GM19238 (cell line): Measurements from ENCODE around the gene DNAAF8.

Experiments
- DNase-seq: peaks from one replicate; pipeline ENCODE4 v3.0.0; 2011; ENCODE audit warnings: low spot score; ENCODE audit not compliant: insufficient read length

The DNAAF8 gene

DNA sequence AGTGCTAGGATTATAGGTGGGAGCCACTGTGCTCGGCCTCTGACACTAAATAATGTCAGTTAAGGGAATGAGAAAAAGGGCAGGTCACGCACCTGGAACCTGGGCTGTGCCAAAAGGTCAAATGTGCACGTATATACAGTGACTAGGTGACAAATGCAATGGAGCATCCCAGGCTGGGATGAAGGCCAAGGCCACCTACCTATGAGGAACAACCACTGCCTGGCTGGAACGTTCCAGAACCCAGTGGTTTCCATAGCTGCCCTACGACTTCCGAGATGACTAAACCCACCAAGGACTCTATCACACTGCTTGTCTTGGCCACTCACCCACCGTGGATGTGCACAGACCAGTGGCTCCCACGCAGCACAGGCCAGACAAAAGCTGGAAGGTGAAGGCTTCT lies 16.6 kb downstream of the DNAAF8 start:
- no peak for DNase-seq

DNA sequence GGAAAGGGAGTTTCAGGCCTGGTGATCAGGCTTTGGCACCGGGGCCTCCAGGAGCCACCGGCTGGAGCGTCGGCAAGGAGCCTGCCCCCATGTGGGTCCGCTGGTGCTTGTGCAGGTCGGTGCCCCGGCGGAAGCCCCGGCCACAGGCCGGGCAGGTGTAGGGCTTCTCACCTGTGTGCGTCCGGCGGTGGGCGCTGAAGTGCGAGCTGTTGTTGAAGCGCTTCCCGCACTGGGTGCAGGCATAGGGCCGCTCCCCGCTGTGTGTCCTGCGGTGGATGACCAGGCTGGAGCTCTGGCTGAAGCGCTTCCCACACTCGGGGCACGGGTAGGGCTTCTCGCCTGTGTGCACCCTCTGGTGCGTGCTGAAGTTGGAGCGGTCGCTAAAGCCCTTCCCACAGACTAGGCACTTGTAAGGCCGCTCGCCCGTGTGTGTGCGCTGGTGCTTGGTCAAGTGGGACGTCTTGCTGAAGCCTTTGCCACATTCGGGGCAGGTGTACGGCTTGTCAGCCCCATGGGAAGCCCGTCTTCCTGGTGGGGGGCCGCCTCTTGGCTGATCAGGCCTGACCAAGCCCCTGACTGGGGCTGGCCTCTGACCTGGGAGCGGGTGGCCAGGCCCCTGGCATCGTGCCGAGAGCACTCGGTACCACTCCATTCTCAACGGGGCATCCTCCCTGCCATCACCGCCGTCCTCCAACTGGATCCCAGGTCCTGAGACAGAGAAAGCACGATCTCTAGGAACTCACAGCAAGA lies 18.2 kb downstream of the DNAAF8 start:
- no peak for DNase-seq

GRCh38 chr16:4753227-4753626 lies 18.9 kb downstream of the DNAAF8 start:
- no peak for DNase-seq

- no peak for DNase-seq
These were observed 20.5 kb downstream of the DNAAF8 start for GRCh38 chr16:4754865-4755264.

DNA sequence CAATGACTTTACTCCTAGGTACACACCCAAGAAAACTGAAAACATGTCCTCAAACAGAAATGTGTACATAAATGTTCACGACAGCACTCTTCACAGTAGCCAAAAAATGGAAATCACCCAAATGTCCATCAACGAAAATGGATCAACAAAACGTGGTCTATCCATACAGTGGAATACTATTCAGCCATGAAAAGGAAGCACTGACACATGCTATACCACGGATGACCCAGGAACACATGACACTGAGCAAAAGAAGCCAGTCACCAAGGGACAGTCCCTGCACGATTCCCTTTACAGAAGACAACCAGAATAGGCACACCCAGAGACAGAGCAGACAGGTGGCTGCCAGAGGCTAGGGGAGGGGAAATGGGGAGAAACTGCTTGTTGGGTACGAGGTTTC lies 21.4 kb downstream of the DNAAF8 start:
- no peak for DNase-seq

GRCh38 chr16:4760221-4760910 lies 26.0 kb downstream of the DNAAF8 start:
- no peak for DNase-seq

DNA sequence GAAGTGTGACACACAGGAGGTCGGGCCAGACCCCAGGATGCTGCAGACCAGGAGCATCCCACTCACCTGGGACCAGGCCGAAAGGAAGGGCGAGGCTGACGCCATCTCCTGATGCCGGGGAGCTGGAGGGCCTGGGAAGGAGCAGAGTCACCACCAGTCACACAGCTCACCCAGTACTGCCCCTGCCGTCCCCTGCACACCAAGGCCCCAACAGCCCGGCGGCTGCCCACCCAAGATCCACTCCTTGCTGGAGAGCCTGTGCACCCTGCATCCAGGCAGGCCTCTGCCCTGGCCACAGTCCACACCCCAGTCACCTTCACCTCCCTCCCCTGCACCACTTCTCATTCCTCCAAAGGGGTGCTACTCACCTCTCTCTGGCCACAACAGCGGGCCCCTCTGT lies 27.9 kb downstream of the DNAAF8 start:
- no peak for DNase-seq

GRCh38 chr16:4763791-4764190 lies 29.5 kb downstream of the DNAAF8 start:
- no peak for DNase-seq

GRCh38 chr16:4765511-4766474 lies 31.5 kb downstream of the DNAAF8 start:
- no peak for DNase-seq

GRCh38 chr16:4766875-4767628 lies 32.7 kb downstream of the DNAAF8 start, which contains the start of gene ZNF500:
Gene ZNF500, minus strand, starts transcription at chr16:4767162. Its CDS starts 1,184 bp downstream, at chr16:4765978.
- DNase-seq: peak; percentile 89

DNA sequence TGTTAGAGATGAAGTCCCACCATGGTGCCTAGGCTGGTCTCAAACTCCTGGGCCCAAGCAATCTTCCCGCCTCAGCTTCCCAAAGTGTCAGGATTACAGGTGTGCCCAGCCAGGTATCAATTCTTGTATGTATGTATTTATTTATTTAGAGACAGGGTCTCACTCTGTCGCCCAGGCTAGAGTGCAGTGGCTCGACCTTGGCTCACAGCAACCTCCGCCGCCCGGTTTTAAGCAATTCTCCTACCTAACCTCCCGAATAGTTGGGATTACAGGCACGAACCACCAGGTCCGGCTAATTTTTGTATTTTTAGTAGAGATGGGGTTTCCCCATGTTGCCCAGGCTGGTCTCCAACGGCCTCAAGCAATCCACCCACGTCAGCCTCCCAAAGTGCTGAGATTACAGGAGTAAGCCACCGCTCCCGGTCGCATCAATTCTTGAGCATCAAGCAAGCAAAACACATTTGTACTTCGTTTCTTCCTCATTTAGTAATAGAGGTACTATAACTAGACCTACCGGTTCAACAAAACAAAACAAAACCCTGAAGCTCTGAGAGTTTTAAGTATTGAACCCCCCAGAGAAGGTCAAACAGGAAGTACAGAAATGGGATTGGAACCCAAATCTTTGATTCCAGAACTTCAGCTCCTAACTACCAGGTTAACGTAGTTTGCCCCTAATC lies 33.7 kb downstream of the DNAAF8 start:
- DNase-seq: no peak

GRCh38 chr16:4768549-4769305 lies 34.4 kb downstream of the DNAAF8 start:
- DNase-seq: peak; percentile 88

DNA sequence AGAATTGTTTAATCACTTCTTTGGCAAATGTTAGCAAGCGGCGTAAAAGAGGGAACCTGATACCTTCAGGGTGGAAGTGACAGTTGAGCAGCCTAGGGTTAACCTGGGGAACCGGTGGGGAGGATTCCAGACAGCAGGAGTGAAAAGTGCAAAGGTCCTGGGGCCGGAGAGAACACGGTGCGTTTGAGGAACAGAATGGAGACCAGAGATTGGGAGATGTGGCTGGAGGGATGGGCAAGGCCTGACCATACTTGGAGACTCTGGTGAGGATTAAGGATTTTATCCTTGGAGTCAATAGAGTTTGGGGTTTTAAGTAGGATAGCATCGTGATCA lies 34.9 kb downstream of the DNAAF8 start:
- no peak for DNase-seq

- DNase-seq: no peak
These were observed 37.3 kb downstream of the DNAAF8 start for GRCh38 chr16:4771646-4772045.

GRCh38 chr16:4772351-4772750 lies 38.0 kb downstream of the DNAAF8 start:
- no peak for DNase-seq

DNA sequence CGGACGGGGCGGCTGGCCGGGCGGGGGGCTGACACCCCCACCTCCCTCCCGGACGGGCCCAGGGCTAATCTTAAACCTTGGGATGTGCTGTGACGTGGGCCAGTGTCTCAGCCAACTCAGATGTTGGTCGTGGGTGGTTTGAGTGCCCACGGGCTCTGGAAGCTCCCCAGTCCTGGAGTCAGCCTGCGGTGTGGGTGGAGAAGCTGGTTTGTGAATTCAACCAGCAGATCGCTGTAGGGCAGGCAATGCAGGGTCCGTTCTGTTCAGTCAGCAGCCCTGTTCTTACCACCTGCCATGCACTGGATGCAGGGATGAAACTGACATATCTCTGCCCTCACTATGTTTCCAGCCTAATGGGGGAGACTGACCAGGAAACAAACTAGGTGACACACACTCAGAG lies 40.7 kb downstream of the DNAAF8 start:
- no peak for DNase-seq

GRCh38 chr16:4776141-4776705 lies 41.9 kb downstream of the DNAAF8 start:
- DNase-seq: no peak

GRCh38 chr16:4777339-4778049 lies 43.2 kb downstream of the DNAAF8 start:
- DNase-seq: no peak

DNA sequence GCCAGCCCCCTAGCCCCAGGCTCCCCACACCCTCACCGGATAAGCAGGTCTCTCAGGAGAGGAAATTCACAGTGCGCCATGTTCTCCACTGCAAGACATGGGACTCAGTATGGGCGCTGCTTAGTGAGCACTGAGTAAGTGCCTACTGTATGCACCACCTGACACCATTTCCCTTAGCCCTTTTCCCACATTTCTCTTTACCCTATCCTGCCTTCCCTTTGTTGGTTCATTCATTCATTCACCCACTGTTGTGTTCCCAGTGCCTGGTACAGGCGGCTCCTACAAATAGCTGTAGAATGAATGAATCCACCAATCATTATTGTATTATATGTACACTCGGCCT lies 43.7 kb downstream of the DNAAF8 start:
- DNase-seq: no peak
